Neural cell (in vitro differentiated cells): ENCODE results near the gene CDC5L. TPM values are rescaled to one million over a fixed set of nuclear protein-coding genes. Genes with fewer than 3 reads are reported as not detected.

Source experiments
- H2AFZ ChIP-seq: fragments of 200-600, 300-800 bp; sonication (generic), shearing (Covaris generic); 2 replicates; pipeline ENCODE4 v1.6.0; 2014; ENCODE audit warnings: low read depth, mild to moderate bottlenecking, antibody characterized with exemption, low read length, moderate library complexity
- H3F3A ChIP-seq: fragments of 200-600 bp; shearing (Covaris generic); 2 replicates; pipeline ENCODE4 v1.6.1; 2016; ENCODE audit warnings: mild to moderate bottlenecking, moderate library complexity, mixed read lengths, antibody characterized with exemption, low read length; ENCODE audit not compliant: insufficient read depth, poor library complexity, severe bottlenecking
- H3K27ac ChIP-seq: fragments of 200-600, 300-800 bp; sonication (generic), shearing (Covaris generic); 2 replicates; pipeline ENCODE4 v1.5.1; 2014; ENCODE audit warnings: mild to moderate bottlenecking, low read length, moderate library complexity
- H3K27me3 ChIP-seq: fragments of 300-800, 200-600 bp; sonication (generic), shearing (Covaris generic); 2 replicates; pipeline ENCODE4 v1.6.0; 2014; ENCODE audit warnings: mild to moderate bottlenecking, low read depth, low read length, moderate library complexity; ENCODE audit not compliant: insufficient read depth
- H3K36me3 ChIP-seq: fragments of 300-800, 200-600 bp; sonication (generic), shearing (Covaris generic); 2 replicates; pipeline ENCODE4 v1.5.1; 2014; ENCODE audit warnings: mild to moderate bottlenecking, antibody characterized with exemption, low read length, moderate library complexity; ENCODE audit not compliant: insufficient read depth
- H3K4me2 ChIP-seq: fragments of 300-800, 200-600 bp; sonication (generic), shearing (Covaris generic); 2 replicates; pipeline ENCODE4 v1.6.0; 2014; ENCODE audit warnings: mild to moderate bottlenecking, low read length
- H3K4me3 ChIP-seq: fragments of 300-800, 200-600 bp; sonication (generic), shearing (Covaris generic); 2 replicates; pipeline ENCODE4 v1.5.1; 2014; ENCODE audit warnings: mild to moderate bottlenecking, low read length, moderate library complexity
- H3K79me2 ChIP-seq: fragments of 200-600 bp; shearing (Covaris generic); replicated peaks from 2 replicates; pipeline ENCODE4 v1.6.0; 2014; ENCODE audit warnings: mild to moderate bottlenecking, low read length, moderate library complexity; ENCODE audit not compliant: insufficient read depth
- H3K9ac ChIP-seq: fragments of 300-800, 200-600 bp; sonication (generic), shearing (Covaris generic); 2 replicates; pipeline ENCODE4 v1.6.1; 2016; ENCODE audit warnings: mild to moderate bottlenecking, low read length, mixed read lengths
- H3K9me2 ChIP-seq: fragments of 200-600 bp; shearing (Covaris generic); 2 replicates; pipeline ENCODE4 v1.6.1; 2016; ENCODE audit warnings: mild to moderate bottlenecking, low read length, mixed read lengths; ENCODE audit not compliant: insufficient read depth
- H3K9me3 ChIP-seq: fragments of 200-600, 300-800 bp; sonication (generic), shearing (Covaris generic); 2 replicates; pipeline ENCODE4 v1.6.1; 2016; ENCODE audit warnings: mild to moderate bottlenecking, mixed run types, low read length, moderate library complexity, mixed read lengths
- H4K20me1 ChIP-seq: fragments of 200-600 bp; shearing (Covaris generic); 2 replicates; pipeline ENCODE4 v1.6.1; 2016; ENCODE audit warnings: mild to moderate bottlenecking, mixed run types; ENCODE audit not compliant: insufficient read depth
- CTCF ChIP-seq: fragments of 450-650 bp; IDR thresholded peaks from 2 replicates; pipeline ENCODE4 v1.5.1; 2014; ENCODE audit warnings: antibody characterized with exemption, mild to moderate bottlenecking, moderate library complexity; ENCODE audit not compliant: poor library complexity, severe bottlenecking
- EP300 ChIP-seq: fragments of 450-650 bp; conservative IDR thresholded peaks from 2 replicates; pipeline ENCODE4 v1.6.1; 2014; ENCODE audit warnings: antibody characterized with exemption, mild to moderate bottlenecking, moderate library complexity; ENCODE audit not compliant: poor library complexity, severe bottlenecking
- EZH2 ChIP-seq: fragments of 200-600, 300-800 bp; shearing (Covaris generic), sonication (generic); IDR thresholded peaks from 2 replicates; pipeline ENCODE4 v1.6.1; 2014; ENCODE audit warnings: antibody characterized with exemption, low read length, borderline replicate concordance, mild to moderate bottlenecking; ENCODE audit not compliant: insufficient read depth, poor library complexity, severe bottlenecking
- MXI1 ChIP-seq: fragments of 450-650 bp; conservative IDR thresholded peaks from 2 replicates; pipeline ENCODE4 v1.6.1; 2014; ENCODE audit warnings: antibody characterized with exemption, mild to moderate bottlenecking; ENCODE audit not compliant: poor library complexity, severe bottlenecking
- POLR2AphosphoS5 ChIP-seq: IDR thresholded peaks from 2 replicates; pipeline ENCODE4 v1.6.1; 2012
- RAD21 ChIP-seq: fragments of 450-650 bp; conservative IDR thresholded peaks from 2 replicates; pipeline ENCODE4 v1.6.1; 2014; ENCODE audit warnings: antibody characterized with exemption, mild to moderate bottlenecking, moderate library complexity
- REST ChIP-seq: IDR thresholded peaks from 2 replicates; pipeline ENCODE4 v1.6.1; 2012; ENCODE audit warnings: borderline replicate concordance
- SMC3 ChIP-seq: fragments of 450-650 bp; conservative IDR thresholded peaks from 2 replicates; pipeline ENCODE4 v1.6.1; 2014; ENCODE audit warnings: antibody characterized with exemption, mild to moderate bottlenecking, moderate library complexity; ENCODE audit not compliant: poor library complexity
- TAF1 ChIP-seq: IDR thresholded peaks from 2 replicates; pipeline ENCODE4 v1.6.1; 2012; ENCODE audit warnings: low read depth
- polyA plus RNA-seq: library from polyadenylated mRNA; depleted of rRNA; stranded (reverse); fragments of >200 nt; gene quantifications from 2 replicates; pipeline ENCODE4 v1.2.3, GENCODE V29; 2014
- small RNA-seq, 3 experiments: library from RNA; depleted of rRNA; stranded (forward); fragments of <200 nt; gene quantifications; one replicate each; pipeline ENCODE3, GENCODE V24; 2012

Gene CDC5L
- polyA plus RNA-seq, 1 donor from 2014 or later: 28.9 TPM

GRCh38 chr6:44498436-44498835 is 110.9 kb downstream of the CDC5L start:
- Histone ChIP-seq H3K9ac (no peak overlapping the region), H3K36me3 (no peaks in the 10 kb centered on the region), H3K9me2 (no peaks in the 10 kb centered on the region), H4K20me1 (no peaks in the 10 kb centered on the region), H3K27me3 (no peaks in the 10 kb centered on the region), H3K79me2 (no peaks in the 10 kb centered on the region), H3K9me3 (no peaks in the 10 kb centered on the region), H2AFZ (no peak overlapping the region), H3K4me2 (no peak overlapping the region), H3K4me3 (no peak overlapping the region), H3K27ac (no peak overlapping the region), H3F3A (no peaks in the 10 kb centered on the region)
- TF ChIP-seq EP300 (no peak), RAD21 (no peak), MXI1 (no peak), EZH2 (no peak), SMC3 (no peak), POLR2AphosphoS5 (no peak), TAF1 (no peak)

- no peaks in the 10 kb centered on the region for H3K9me2 ChIP-seq
- H3K27me3 ChIP-seq: no peaks in the 10 kb centered on the region
- no peaks in the 10 kb centered on the region for H3K36me3 ChIP-seq
- no peaks in the 10 kb centered on the region for H3K79me2 ChIP-seq
- no peak overlapping the region for H2AFZ ChIP-seq
- H4K20me1 ChIP-seq: no peaks in the 10 kb centered on the region
- no peak overlapping the region for H3K4me2 ChIP-seq
- H3F3A ChIP-seq: no peaks in the 10 kb centered on the region
- H3K9me3 ChIP-seq: no peaks in the 10 kb centered on the region
- no peak overlapping the region for H3K27ac ChIP-seq
- H3K9ac ChIP-seq: no peak overlapping the region
- TF ChIP-seq EZH2 (no peak), MXI1 (no peak), RAD21 (no peak), EP300 (no peak), TAF1 (no peak), POLR2AphosphoS5 (no peak), REST (no peak), CTCF (no peak), SMC3 (no peak)
- no peak overlapping the region for H3K4me3 ChIP-seq
Observed at GRCh38 chr6:44499609-44500008, 112.1 kb downstream of the CDC5L start.

Small RNA genes within 50 kb of the gene (small RNA-seq; reads per million reads assigned to genes)
- 0 reads per million in 3 experiments for gene MIR4642

Other genes with a start within 250 kb of the CDC5L start
- not detected in 2 replicates for gene CAPN11, start 228.9 kb upstream of the CDC5L start, polyA plus RNA-seq
- not detected in 2 replicates for gene MYMX, start 170.8 kb upstream of the CDC5L start, polyA plus RNA-seq
- gene SLC29A1, start 164.1 kb upstream of the CDC5L start, polyA plus RNA-seq: 18.9 and 29.5 TPM in 2 replicates
- 485 and 522 TPM in 2 replicates for gene HSP90AB1, start 140.6 kb upstream of the CDC5L start, polyA plus RNA-seq
- 44.5 and 64.9 TPM in 2 replicates for gene SLC35B2, start 130.2 kb upstream of the CDC5L start, polyA plus RNA-seq
- 15.1 and 16.8 TPM in 2 replicates for gene NFKBIE, start 122.2 kb upstream of the CDC5L start, polyA plus RNA-seq
- gene TMEM151B, start 117.3 kb upstream of the CDC5L start, polyA plus RNA-seq: 66.0 and 82.1 TPM in 2 replicates
- 12.6 and 14.0 TPM in 2 replicates for gene AARS2, start 74.4 kb upstream of the CDC5L start, polyA plus RNA-seq
- not detected in 2 replicates for gene SPATS1, start 45.1 kb upstream of the CDC5L start, polyA plus RNA-seq